Measurements from ENCODE around the gene COL5A3.

The COL5A3 gene

DNA sequence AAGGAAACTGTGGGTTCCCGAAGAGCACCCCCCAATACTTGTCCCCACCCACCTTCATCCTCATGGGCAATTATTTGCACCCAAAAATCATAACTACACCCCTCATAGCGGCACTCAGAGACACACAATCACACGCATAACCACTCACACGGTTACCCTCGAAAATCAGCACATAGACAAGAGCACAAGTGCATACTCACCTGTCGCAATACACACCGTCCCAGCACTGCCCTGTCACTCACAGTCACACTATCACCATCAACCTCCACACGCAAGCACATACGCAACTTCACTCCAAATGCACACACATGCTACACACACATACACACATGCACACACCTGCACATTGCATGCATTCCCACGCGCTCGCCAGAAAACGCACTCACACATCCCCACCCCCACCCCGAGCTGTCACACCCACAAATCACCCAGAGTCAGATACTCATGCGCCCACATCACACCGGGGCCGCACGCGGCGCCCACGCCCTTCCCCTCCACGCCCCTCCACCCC lies 535 bp downstream of the COL5A3 start:
- DNase-seq, result no peak

DNA sequence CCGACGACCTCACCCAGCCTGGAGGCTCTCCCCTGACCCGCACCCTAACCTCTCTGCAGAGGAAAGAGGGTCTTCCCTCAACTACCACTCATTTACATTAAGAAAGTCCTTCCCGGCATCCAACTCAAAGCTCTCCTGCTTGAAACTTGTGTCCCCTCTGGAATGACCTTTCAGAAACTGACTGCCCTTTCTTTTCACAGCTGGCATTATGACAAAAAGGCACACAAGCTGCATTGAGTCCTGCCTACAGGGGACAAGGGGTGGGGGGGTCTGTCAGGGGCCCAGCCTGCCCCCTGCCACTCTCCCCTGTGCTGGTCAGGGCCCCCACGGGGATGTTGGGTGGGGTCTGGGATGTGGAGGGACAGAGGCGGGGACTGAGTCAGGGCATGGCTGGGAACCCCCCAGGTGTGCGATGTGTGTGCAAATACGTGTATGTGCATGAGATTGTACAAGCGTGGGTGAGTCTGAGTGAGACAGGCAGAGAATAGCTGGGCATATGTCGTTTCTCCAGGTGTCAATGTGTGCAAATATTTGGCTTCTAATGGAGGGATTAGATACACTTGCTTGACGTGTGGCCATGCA lies 2.0 kb downstream of the COL5A3 start:
- DNase-seq, result no peak

DNA sequence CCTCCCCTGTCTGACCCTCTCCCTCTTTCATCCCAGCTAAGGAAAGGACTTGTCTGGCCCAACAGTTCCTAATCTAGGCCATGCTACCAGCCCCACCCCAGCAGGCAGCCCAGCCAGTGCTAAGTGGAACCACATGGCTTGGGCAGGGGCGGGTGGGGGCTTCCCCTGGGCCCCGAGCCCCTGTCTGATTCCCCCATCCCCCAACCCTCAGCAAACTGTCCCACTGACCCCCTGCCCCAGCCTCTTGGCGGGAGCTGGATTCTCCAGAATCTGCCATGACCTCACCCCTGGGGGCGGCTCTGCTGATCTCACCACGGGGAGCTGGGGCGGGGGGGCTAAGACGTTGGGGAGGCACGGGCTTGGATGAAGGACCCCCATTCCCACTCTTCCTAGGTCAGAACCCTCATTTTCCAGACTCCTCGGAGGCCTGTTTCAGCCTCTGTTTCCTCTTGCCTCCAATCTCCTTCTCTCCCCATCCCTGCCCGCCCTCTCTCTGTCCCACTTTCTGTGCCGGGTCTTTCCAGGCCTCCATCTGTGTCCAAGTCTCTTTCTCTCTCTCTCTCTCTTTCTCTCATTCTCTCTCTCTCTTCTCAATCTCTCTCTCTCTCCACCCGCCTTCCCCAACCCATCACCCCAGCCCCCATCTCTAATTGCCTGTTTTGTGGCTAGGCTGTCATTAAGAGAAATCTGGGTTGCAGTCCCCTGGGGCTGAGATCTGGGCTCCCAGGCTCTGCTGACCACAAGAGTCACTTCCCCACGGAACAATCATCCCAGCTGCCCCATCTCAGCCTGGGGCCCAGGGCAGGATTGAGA lies 2.7 kb downstream of the COL5A3 start:
- no peak for DNase-seq

DNA sequence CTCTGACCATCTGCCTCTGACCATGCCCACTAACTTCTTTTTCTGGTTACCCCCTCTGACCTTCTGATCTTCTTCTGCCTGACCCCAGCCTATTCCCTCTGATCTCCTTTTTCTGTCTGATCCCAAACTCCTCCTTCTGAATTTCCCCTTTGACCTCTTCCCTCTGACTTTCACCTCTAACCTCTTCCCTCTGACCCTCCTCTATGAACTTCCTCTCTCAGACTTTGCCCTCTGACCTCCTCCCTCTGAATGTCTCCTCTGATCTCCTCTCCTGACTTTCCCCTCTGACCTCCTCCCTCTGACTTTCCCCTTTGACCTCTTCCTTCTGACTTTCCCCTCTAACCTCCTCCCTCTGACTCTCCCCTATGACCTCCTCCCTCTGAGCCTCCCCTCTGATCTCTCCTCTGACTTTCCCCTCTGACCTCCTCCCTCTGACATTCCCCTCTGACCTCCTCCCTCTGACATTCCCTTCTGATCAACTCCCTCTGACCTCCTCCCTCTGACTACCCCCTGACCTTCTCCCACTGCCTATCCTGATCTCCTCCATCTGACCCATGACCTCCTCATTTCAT lies 3.5 kb downstream of the COL5A3 start:
- no peak for DNase-seq

DNA sequence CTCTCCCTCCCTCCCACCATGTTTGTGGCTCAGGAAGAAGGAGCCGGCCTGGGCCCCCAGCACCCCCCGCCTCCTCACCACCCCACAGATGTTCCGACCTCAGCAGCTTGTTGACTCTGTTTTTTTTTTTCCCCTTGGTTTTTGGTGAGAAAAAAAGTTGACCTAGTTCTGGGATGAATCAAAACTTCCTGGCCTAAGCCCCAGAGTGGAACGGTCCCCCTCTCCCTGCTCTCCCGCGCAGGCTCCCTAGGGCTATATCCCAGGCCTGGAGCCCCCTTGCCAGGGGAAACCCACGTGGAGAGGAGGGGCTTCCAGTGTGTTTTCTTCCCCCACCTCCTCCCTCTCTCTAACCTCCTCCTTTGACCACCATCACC lies 4.0 kb downstream of the COL5A3 start:
- DNase-seq, result no peak

DNA sequence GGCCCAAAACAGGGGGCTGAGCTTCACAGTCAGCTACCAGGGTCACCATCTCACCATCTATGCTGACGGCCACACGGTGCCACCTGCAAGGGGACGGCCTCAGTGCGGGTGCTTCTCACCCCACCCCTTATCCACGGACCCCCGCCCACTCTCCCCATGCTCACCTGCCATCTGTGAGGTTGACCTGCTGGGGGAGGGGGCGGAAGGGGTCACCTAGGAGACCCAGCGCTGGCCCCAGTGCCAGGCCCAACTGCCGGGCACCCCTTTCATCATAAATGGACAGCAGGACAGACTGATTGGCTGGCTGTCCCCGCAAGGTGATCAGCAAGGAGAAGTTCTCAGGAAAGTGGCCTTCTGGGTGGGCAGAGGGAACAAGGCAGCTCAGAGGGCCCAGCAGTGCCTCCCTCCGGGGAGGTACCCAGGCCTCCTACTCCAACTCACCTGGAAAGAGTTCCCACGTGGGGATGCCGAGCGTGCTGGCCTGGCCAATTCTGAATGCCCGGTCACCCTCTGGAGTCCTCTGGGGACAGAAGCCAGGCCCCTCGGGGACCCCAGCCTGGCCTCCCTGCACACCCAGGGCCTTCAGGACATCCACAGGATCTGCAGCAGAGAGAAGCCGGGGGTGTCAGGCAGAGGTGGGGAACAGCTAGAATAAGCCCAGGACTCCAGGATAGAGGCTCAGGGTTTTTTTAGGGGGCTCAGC lies 4.5 kb downstream of the COL5A3 start:
- DNase-seq, result no peak

DNA sequence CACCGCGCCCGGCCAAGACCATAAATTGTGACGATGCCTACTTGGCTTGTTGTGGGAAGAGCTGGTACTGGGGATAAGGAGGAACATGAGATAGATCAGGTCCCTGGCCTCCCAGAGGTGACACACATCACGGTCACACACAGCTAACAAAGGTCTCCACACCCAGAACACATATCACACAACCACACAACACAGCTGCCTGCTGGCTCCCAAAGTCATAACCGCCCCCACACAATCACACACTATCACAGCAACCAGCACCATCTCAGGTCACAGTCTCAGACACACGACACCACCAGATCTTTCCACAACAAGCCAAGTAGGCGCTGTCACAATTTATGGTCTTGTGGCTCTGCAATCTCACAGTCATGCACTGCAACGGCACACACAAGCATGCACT lies 5.7 kb downstream of the COL5A3 start:
- no peak for DNase-seq

DNA sequence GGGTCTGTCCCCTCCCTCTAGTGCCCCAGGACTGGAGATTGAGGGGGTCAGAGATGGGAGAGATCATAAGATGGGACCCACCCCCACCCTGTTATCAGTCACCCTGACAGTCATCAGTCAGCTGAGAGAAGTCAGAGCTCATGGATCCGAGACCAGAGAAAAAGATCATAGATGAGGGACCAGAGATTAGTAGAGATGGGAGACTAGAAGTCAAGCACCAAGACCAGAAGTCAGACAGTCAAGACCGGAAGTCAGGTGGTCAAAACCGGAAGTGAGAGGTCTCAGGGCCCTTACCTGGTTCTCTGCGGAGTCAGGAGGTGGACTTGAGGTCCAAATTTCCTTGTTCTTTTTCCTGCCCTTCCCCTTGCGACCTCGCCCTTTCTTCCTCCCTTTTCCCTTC lies 7.0 kb downstream of the COL5A3 start:
- DNase-seq, result no peak

DNA sequence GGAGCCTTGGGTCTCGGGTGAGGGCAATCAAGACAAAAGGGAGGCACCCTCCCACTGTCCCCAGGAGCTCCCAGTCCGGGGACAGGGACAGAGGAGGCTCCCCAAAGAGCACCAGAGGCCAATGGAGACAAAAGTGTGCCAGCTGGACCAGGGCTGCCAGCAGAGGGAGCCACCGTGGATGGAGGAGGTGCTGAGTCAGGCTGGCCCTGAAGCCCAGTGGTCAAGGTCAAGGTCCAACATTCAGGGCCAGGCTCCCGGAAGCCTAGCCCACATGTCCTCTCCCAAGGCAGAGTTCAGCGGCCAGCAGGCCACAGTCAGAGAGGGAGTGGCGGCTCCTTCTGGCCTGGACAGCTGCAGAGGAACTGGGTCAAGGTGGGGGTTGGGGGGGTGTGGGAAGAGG lies 8.4 kb downstream of the COL5A3 start:
- DNase-seq, result no peak

DNA sequence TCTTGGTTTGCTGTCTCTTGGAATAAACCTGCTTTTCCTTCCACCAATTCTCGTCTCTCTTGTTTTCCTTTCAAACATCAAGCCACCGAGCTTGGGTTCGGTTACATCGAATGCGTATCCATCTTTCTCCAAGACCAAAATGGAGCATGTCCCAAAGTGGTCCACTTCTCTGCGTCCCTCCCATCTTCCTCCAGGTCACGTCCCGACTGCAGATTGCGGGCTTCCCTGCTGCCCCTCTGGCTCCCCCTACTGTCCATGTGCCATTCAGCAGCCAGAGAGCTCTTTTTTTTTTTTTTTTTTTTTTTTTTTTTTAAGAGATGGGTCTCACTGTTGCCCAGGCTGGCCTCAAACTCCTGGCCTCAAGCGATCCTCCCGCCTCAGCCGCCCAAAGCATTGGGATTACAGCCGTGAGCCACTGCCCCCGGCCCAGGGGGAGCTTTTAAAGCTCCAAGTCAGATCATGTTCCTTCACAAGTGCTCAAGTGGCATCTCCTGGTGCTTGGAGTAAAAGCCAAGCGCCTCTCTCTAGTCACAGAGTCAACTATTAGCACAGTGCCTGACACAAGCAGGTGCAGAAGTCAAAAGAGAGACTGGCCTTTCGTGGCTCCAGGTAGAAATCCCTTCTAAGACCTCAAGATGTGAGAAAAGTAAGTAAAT lies 10.0 kb downstream of the COL5A3 start:
- DNase-seq, result no peak

DNA sequence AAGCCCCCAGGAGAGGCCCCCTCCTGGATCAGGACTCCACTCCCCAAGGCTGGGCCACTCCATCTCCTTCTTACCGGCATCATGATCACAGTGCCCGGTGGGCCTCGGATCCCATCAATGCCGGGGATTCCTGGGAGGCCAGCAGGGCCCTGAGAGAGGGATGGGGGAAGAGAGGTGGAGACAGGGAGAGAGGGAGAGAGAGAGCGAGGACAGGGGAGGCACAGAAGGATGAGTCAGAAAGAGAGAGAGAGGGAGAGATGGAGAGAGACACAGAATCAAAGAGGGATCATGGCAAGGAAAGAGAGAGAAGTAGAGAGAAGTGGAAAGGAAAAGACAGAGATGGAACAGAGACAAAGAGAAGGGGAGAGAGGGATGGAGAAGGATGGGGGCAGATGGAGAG lies 13.8 kb downstream of the COL5A3 start:
- DNase-seq, result no peak

DNA sequence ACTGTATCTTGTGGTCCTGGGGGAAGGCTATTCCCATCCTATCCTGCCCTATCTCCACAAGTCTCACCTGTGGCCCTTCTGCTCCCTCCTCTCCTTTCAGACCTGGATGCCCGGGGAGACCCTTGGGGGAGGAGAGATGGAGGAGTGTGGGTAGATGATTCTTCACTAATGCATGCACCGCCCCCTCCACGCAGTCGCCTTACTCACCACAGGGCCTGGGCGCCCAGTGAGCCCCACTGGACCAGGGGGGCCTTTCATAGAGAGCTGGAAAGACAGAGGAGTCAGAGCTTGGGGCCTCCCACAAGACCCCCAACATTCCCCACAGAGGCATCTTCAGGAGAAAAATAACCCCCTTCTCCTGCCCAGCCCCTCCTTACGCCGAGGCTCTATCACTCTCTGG lies 14.3 kb downstream of the COL5A3 start:
- no peak for DNase-seq

DNA sequence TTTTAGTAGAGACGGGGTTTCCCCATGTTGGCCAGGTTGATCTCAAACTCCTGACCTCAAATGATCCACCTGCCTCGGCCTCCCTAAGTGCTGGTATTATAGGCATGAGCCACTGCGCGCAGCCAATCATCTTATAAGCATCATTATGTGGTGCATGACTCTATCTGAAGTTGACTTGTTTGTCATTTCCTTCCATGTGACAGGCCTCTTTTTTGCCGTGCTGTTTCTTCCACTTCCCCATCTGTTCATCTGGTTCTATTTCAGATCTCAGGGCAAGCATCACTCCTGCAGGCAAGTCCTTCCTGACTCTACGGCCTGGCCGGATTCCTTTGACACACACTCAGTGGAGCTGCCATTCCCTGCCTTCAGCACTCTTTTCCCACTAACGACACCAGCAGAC lies 15.2 kb downstream of the COL5A3 start:
- DNase-seq, result no peak

DNA sequence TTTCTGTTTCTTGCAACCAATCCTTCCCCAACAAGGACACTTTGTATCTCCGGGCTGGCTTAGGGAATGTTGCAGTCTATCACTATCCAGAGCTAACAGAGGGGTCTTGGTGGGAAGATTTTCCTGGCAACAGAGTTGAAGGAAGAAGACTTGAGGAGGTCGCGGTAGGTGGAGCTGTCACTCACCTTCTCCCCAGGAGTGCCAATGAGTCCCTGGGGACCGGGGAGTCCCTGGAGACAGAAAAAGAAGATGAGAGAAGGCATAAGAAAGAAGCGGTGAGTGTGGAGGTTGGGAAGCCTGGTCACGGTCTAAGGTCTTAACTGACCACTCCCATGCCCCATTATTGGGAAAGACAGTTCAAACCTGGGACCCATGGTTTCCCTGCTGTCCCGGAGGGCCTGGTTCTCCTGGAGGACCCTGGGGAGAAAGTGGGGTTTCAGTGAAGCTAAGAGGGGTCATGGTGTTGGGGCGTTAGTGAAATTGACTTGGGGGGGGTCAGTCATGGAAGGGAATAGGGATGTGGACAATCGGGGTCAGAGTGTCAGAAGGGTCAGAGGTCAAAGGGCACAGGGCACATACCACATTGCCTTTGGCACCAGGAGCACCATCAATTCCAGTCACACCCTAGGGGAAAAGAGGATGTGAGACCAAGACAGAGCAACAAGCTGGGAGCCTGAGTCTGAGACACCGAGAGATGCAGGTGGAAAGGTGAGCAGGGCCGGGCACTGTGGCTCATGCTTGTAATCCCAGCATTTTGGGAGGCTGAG lies 18.7 kb downstream of the COL5A3 start:
- DNase-seq, result no peak

DNA sequence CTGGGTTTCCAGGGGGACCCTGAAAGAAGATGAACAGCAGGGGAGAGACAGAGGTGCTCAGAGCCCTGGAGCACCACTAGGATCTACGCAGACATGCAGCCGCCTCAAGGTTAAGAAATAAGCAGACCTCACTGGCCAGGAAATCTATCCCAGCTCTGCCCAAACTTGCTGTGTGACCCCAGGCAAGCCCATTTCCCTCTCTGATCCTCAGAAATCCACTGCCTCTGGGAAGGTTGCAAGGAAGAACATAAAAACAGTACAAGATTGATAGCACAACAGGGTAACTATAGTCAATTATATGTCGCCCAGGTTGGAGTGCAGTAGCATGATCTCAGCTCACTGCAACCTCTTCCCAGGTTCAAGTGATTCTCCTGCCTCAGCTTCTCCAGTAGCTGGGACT lies 20.8 kb downstream of the COL5A3 start:
- no peak for DNase-seq

DNA sequence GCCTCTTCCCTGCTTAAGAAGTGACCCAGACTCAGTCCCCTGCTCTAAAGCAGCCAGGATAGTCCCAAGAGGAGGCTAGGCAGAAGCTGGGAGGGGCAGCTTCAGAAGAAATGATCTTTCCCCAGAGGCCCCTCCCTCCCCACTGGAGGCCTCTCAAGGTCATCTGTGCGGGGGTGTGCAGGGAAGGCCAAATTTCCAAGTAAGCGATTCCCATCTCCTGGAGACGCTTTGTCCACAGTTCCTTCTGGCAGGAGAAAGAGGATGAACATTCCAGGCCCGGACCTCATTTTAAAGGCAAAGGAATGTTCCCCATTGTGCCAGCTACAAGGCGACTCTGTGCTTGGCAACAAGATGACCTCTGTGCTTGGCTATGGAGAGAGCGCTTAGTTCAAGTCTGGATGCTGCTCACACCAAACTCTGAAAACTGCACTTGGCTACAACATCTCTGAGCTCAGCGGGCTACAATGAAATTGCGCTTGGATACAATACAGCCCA lies 23.5 kb downstream of the COL5A3 start:
- DNase-seq, result no peak

DNA sequence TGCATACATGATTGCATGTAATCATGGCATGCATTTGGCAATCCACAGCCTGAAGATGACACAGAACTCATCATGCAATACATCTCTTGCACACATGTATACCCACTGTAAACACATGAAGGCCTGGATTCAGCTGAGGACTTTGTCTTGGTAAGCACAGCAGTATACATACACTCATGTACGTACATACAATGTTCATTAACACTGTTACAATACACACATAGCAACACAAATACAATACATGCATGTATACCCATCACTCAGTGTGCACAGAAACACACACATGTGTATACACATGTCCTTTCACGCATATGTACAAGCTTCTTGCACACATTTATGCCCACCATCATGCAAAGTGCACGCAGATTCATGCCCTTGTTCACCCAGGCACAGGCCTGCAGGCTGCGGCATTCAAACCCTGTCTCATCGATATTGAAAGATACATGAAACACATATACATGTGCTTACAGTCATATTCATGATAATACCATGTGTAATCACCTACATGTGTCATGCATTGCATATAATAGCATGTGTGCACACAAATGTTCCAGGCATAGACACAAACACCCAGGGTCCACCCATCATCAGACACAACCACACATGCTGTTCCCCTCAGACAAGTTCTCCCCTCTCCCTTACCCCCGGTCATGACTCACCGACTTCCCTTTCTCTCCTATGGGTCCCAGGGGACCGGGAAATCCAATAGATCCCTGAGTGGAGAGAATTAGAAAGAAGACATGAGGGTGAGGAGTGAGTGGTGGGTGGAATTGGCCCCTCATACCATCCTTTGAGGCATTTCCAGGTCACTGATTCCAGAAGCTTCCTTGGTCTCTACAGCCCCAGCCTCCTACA lies 28.7 kb downstream of the COL5A3 start:
- DNase-seq, result no peak

DNA sequence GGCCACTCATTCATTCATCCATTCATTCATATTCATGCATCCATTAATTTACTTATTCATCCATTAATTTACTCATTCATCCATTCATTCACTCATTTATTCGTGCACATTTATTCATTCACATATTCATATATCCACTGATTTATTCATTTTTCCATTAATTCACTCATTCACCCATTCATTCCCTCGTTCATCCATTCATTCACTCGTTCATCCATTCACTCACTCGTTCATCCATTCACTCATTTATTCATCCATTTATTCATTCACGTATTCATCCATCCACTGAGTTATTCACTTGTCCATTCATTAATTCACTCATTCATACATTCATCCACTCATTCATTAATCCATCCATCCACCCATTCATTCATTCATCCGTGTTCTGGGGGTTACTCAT lies 38.2 kb downstream of the COL5A3 start:
- no peak for DNase-seq

DNA sequence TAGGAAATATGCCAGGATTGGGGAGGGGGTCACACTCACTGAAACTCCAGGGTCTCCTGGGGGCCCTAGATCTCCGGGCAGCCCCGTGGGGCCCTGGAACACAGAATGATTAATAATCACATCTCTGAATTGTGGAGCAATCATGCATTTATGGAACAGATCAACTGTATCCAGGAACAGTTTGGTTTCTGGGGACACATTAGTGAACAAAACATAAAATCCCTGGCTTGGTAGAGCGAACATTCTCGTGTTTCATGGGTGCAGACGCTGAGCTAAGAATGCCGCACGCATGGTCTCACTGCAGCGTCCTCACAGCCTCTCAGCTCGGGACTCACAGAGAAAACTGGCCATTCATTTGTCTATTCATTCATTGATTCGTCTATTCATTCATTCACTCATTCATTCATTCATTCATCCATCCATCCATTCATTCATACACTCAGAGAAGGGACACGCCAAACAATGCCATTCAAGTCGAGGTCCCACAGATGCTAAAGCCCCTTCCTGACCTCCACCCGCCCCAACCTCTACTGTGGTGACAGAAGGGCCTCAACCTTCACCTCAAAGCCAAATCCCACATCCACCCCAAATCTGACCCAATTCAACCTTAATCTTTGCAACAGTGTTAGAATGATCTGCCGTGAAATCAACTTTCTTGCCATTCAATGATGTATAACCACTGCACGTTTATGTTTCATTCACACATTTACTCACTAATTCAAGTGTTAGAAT lies 39.0 kb downstream of the COL5A3 start:
- DNase-seq, result no peak

DNA sequence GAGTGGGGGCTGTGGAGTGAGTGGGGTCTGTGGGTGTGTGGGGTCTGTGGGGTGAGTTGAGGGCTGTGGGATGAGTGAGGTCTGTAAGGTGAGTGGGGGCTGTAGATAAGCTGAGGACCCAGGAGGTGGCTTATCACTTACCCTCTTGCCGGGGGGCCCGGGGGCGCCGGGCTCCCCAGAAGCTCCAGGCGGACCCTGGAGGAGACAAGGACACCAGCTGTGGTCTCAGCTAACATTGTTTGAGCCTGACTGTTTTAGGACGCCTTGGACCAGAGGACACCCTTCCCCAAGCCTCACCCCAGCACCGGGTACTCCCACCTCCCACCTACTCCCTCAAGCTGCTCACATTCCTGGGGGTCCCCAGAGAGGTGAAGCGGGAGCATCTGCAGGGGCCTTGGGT lies 39.8 kb downstream of the COL5A3 start:
- DNase-seq, result no peak

DNA sequence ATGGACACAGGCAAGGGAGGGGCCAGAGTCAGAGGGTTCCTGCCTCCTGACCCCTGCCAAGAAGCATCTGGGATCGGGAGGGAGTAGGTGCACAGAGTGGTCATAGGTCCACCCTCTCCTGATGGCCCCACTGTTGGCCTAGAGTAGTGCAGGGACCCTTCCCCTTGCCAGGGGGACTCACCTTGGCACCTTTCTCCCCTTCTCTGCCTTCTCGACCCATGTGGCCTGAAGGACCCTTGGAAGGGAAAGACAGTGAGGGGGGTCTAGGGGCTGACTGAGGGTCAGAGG lies 40.7 kb downstream of the COL5A3 start:
- no peak for DNase-seq
